Fibroblast of villous mesenchyme (primary cell): ENCODE results near the gene PIM2. TPM values are rescaled to one million over a fixed set of nuclear protein-coding genes. Genes with fewer than 3 reads are reported as not detected.
A peak's percentile ranks its signal among the peaks of the same experiment; 100 is the strongest.

Experiments
- DNase-seq: peaks from one replicate; pipeline ENCODE4 v3.0.0-alpha.2; 2010; ENCODE audit warnings: low read depth
- H3K4me3 ChIP-seq: 2 replicates; pipeline ENCODE4 v1.5.1; 2011; ENCODE audit warnings: low read depth, mild to moderate bottlenecking, low read length
- total RNA-seq: library from RNA; depleted of rRNA; stranded (reverse); fragments of >200 nt; gene quantifications from 2 replicates; pipeline ENCODE4 v1.2.3, GENCODE V29; 2012
- TF ChIP-seq, protein P1 (sequence below): IDR thresholded peaks from 2 replicates; pipeline ENCODE4 v1.5.1; 2012; ENCODE audit warnings: low read depth, mild to moderate bottlenecking, low read length; ENCODE audit not compliant: insufficient read depth

Gene PIM2
- total RNA-seq, 1 donor = 12.5 TPM

- no peak for DNase-seq
- no peak overlapping the region for H3K4me3 ChIP-seq
- TF ChIP-seq, protein P1, sequence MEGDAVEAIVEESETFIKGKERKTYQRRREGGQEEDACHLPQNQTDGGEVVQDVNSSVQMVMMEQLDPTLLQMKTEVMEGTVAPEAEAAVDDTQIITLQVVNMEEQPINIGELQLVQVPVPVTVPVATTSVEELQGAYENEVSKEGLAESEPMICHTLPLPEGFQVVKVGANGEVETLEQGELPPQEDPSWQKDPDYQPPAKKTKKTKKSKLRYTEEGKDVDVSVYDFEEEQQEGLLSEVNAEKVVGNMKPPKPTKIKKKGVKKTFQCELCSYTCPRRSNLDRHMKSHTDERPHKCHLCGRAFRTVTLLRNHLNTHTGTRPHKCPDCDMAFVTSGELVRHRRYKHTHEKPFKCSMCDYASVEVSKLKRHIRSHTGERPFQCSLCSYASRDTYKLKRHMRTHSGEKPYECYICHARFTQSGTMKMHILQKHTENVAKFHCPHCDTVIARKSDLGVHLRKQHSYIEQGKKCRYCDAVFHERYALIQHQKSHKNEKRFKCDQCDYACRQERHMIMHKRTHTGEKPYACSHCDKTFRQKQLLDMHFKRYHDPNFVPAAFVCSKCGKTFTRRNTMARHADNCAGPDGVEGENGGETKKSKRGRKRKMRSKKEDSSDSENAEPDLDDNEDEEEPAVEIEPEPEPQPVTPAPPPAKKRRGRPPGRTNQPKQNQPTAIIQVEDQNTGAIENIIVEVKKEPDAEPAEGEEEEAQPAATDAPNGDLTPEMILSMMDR = no peak
Observed at GRCh38 chrX:48942895-48943294, 24.1 kb upstream of the PIM2 start.

DNA sequence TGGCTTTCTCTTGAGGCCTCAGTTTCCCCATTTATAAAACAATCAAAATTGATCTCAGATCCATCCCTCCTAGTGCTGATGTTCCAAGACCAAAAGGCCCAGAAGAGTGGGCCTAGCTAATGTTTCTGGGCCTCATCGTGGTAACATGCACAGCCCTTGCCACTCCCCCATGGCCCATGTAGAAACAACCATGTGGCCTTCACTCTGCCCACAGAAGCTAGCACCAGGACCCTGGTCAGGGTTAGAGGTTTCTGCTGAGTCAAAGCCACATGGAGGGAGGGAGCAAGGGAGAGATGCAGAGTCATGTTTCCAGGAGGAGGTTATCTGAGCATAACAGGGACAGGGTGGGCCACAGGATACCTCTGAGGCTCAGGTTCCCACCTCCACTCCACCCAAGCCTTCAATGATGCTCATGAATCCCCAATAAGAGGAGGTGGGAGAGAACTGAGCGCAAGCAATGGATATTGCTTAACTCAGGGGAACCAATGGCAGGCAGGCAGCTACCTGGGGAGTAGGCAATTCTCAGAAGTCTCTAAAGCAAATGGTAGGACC lies 21.7 kb upstream of the PIM2 start:
- TF ChIP-seq, protein P1 = no peak
- no peak overlapping the region for H3K4me3 ChIP-seq
- no peak for DNase-seq

- TF ChIP-seq, protein P1 = no peak
- H3K4me3 ChIP-seq = no peak overlapping the region
- DNase-seq = no peak
Observed at GRCh38 chrX:48939524-48940228, 20.9 kb upstream of the PIM2 start.

GRCh38 chrX:48938721-48939425 lies 20.0 kb upstream of the PIM2 start:
- TF ChIP-seq, protein P1 = no peak
- H3K4me3 ChIP-seq = no peak overlapping the region
- no peak for DNase-seq

GRCh38 chrX:48937054-48937907 lies 18.5 kb upstream of the PIM2 start:
- H3K4me3 ChIP-seq = no peak overlapping the region
- DNase-seq = peak; percentile 19

More at GRCh38 chrX:48937054-48937907, 18.5 kb upstream of the PIM2 start:
- TF ChIP-seq, protein P1 = peak; percentile 19
